IPS-11a (cell line): Measurements from ENCODE around the gene IGF1.

Source experiments
- H3K4me3 ChIP-seq: one replicate; pipeline ENCODE4 v1.5.1; 2013; ENCODE audit warnings: low read depth, low read length, control low read depth

The IGF1 gene

GRCh38 chr12:102480406-102480805 is at the start of gene IGF1:
Gene IGF1 (minus strand): TSS chr12:102480563. CDS start chr12:102480381, 182 bp downstream.
- no peak within 1 kb of the TSS for H3K4me3 ChIP-seq

GRCh38 chr12:102528111-102528510 is 47.7 kb upstream of the IGF1 start:
- no peak overlapping the region for H3K4me3 ChIP-seq

GRCh38 chr12:102527171-102527720 is 46.9 kb upstream of the IGF1 start:
- no peak overlapping the region for H3K4me3 ChIP-seq

- H3K4me3 ChIP-seq: no peak overlapping the region
These were observed 46.3 kb upstream of the IGF1 start for GRCh38 chr12:102526656-102527055.

GRCh38 chr12:102522768-102523167 is 42.4 kb upstream of the IGF1 start:
- H3K4me3 ChIP-seq: no peak overlapping the region

GRCh38 chr12:102521662-102522277 is 41.4 kb upstream of the IGF1 start:
- no peak overlapping the region for H3K4me3 ChIP-seq

GRCh38 chr12:102518871-102519270 is 38.5 kb upstream of the IGF1 start:
- H3K4me3 ChIP-seq: no peak overlapping the region

- H3K4me3 ChIP-seq: no peak overlapping the region
These were observed 34.3 kb upstream of the IGF1 start for GRCh38 chr12:102514696-102515095.

GRCh38 chr12:102513739-102514138 is 33.4 kb upstream of the IGF1 start:
- no peak overlapping the region for H3K4me3 ChIP-seq

GRCh38 chr12:102513272-102513671 is 32.9 kb upstream of the IGF1 start:
- no peak overlapping the region for H3K4me3 ChIP-seq

- H3K4me3 ChIP-seq: no peak overlapping the region
These were observed 32.2 kb upstream of the IGF1 start for GRCh38 chr12:102512523-102512922.

GRCh38 chr12:102511575-102511974 is 31.2 kb upstream of the IGF1 start:
- H3K4me3 ChIP-seq: no peak overlapping the region

GRCh38 chr12:102510463-102510862 is 30.1 kb upstream of the IGF1 start:
- no peak overlapping the region for H3K4me3 ChIP-seq

- no peak overlapping the region for H3K4me3 ChIP-seq
These were observed 29.7 kb upstream of the IGF1 start for GRCh38 chr12:102510031-102510430.

GRCh38 chr12:102509123-102509626 is 28.8 kb upstream of the IGF1 start:
- no peak overlapping the region for H3K4me3 ChIP-seq

- H3K4me3 ChIP-seq: no peak overlapping the region
These were observed 27.7 kb upstream of the IGF1 start for GRCh38 chr12:102508052-102508451.

GRCh38 chr12:102507301-102507700 is 26.9 kb upstream of the IGF1 start:
- H3K4me3 ChIP-seq: no peak overlapping the region

GRCh38 chr12:102504871-102505270 is 24.5 kb upstream of the IGF1 start:
- no peak overlapping the region for H3K4me3 ChIP-seq

GRCh38 chr12:102504280-102504679 is 23.9 kb upstream of the IGF1 start:
- no peak overlapping the region for H3K4me3 ChIP-seq

- no peak overlapping the region for H3K4me3 ChIP-seq
These were observed 23.5 kb upstream of the IGF1 start for GRCh38 chr12:102503831-102504230.

GRCh38 chr12:102503056-102503681 is 22.8 kb upstream of the IGF1 start:
- no peak overlapping the region for H3K4me3 ChIP-seq

GRCh38 chr12:102501773-102502172 is 21.4 kb upstream of the IGF1 start:
- no peak overlapping the region for H3K4me3 ChIP-seq
